ENCODE measurements around the gene ATP8B1.

The ATP8B1 gene

DNA sequence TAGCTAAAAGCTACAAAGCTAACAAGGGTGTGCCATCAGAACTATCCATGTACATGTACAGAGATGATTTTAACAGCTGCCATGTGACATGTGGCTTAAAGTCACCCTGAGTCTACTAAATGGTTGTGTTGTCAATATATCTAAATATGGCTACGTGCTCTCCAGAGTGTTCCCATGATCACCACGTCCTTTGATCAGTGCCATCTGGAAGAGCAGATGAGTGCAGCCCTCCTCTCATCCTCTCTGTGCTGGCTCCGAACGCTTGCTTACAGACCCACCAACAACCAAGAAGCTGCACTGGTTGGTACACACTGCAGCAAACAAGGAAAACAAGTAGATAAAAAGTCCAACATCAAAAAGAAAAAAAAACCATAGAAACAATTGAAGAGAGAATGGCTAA lies 92.9 kb downstream of the ATP8B1 start:
- Histone ChIP-seq H3K27me3 (ENCODE audit: insufficient read depth, low read length) (no peaks in the 10 kb centered on the region), H3K4me1 (ENCODE audit: insufficient read depth, low read length) (peaks cover 2% of the 10 kb centered on the region; the same call in 1 of the 2 replicates), H3K27ac (ENCODE audit: low read depth, low read length) (no peak overlapping the region), H3K4me3 (ENCODE audit: low read length) (no peak overlapping the region), H3K9ac (ENCODE audit: low read depth, low read length) (no peak overlapping the region), H3K9me3 (ENCODE audit: insufficient read depth, low read depth, low read length) (no peaks in the 10 kb centered on the region), H3K36me3 (ENCODE audit: insufficient read depth, low read length) (no peaks in the 10 kb centered on the region)
- WGBS, result 92% methylated on average over 4 of the region's 4 CpGs

DNA sequence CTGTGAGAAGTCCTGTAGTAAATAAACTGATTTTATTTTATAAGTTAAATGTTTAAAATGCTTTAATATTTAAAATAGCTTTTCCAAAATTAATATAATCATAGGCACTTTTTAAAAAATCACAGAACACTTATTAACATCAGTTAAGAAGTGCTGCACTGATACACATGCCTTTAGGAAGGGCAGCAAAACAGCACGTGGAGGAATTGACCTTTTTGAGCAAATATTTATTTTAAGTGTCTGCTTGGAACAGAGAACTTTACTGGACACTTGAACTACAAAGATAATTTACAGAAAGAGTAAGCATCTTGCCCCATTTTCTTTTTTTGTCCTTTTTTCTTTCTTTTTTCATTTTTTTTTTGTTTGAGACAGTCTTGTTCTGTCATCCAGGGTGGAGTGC lies 93.8 kb downstream of the ATP8B1 start:
- H3K9me3 ChIP-seq (ENCODE audit: insufficient read depth, low read depth, low read length), result no peaks in the 10 kb centered on the region
- H3K4me1 ChIP-seq (ENCODE audit: insufficient read depth, low read length), result peaks cover 2% of the 10 kb centered on the region; the same call in 1 of the 2 replicates
- H3K4me3 ChIP-seq (ENCODE audit: low read length), result no peak overlapping the region
- H3K27ac ChIP-seq (ENCODE audit: low read depth, low read length), result no peak overlapping the region
- H3K36me3 ChIP-seq (ENCODE audit: insufficient read depth, low read length), result no peaks in the 10 kb centered on the region
- no peaks in the 10 kb centered on the region for H3K27me3 ChIP-seq (ENCODE audit: insufficient read depth, low read length)
- no peak overlapping the region for H3K9ac ChIP-seq (ENCODE audit: low read depth, low read length)
- WGBS, result 100% methylated on average over 1 of the region's 1 CpG

DNA sequence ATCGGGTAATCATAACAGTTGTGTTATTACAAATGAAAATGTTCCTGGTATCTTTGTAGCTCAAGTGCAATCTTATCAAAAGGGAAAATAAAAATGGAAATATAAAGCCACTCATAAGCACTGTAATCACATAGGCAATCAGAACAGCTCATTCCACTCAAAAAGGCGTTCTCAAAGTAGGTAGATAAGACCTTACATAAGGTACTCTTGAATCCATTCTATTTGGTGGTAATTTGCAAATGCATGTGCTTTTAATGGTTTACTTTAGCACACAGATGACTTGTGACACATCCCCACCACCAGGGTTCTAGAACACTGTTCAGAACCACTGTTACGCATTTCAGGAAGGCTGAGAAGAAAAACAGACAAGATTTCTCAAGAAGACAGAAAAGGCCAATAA lies 94.8 kb downstream of the ATP8B1 start:
- no peak overlapping the region for H3K9ac ChIP-seq (ENCODE audit: low read depth, low read length)
- no peaks in the 10 kb centered on the region for H3K36me3 ChIP-seq (ENCODE audit: insufficient read depth, low read length)
- WGBS, result 91% methylated on average over 3 of the region's 3 CpGs
- no peaks in the 10 kb centered on the region for H3K27me3 ChIP-seq (ENCODE audit: insufficient read depth, low read length)
- no peaks in the 10 kb centered on the region for H3K9me3 ChIP-seq (ENCODE audit: insufficient read depth, low read depth, low read length)
- no peak overlapping the region for H3K27ac ChIP-seq (ENCODE audit: low read depth, low read length)
- H3K4me1 ChIP-seq (ENCODE audit: insufficient read depth, low read length), result peaks cover 2% of the 10 kb centered on the region; the same call in 1 of the 2 replicates
- no peak overlapping the region for H3K4me3 ChIP-seq (ENCODE audit: low read length)

DNA sequence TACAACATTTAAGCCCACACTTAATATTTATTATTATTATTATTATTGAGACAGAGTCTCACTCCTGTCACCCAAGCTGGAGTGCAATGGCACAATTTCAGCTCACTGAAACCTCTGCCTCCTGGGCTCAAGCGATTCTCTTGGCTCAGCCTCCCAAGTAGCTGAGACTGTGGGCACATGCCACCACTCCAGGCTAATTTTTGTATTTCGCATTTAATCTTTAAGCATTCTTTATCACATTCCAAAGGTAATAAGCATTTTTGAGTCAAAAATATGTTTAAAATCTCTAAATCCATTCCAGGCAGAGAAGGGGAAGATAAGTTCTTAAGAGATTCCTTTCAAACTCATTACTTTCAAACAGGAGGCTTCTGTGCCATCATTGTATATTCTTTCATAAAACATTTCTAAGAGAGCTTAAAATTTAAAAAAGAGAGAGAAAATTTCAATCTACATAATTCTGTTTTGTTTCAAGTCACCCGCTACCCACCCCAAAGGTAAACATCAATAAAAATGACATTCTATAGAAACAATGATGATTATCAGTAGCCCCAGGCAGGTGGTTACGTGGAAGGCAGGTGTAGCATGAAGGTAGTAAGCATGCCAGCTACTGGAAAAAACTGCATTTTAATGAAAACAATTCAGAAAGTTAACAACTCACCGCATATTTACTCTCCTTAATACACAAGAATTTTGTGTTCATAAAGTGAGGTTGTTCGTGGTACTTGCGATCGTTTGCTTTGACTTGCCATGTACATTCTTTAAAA lies 97.1 kb downstream of the ATP8B1 start:
- Histone ChIP-seq H3K27me3 (ENCODE audit: insufficient read depth, low read length) (no peaks in the 10 kb centered on the region), H3K36me3 (ENCODE audit: insufficient read depth, low read length) (no peaks in the 10 kb centered on the region), H3K4me3 (ENCODE audit: low read length) (no peak overlapping the region), H3K9ac (ENCODE audit: low read depth, low read length) (no peak overlapping the region), H3K4me1 (ENCODE audit: insufficient read depth, low read length) (no peaks in the 10 kb centered on the region), H3K9me3 (ENCODE audit: insufficient read depth, low read depth, low read length) (no peaks in the 10 kb centered on the region), H3K27ac (ENCODE audit: low read depth, low read length) (no peak overlapping the region)
- 91% methylated on average over 7 of the region's 8 CpGs for WGBS

DNA sequence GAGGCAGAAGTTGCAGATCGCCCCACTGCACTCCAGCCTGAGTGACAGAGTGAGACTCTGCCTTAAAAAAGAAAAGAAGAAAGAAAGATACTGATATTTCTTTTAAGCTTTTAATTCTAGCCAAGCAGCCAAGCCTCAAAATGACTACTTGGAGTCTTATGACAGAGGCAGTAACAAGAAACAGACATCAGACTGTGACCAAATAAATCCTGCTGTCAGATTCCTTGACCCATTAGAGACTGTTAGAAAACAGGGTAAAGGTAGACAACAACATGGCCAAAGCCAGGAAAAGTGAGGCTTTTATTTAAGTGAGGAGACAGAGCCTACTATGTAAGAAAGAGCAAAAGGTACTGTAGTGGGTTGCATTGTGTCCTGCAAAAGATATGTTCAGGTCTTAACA lies 98.1 kb downstream of the ATP8B1 start:
- Histone ChIP-seq H3K9ac (ENCODE audit: low read depth, low read length) (no peak overlapping the region), H3K27ac (ENCODE audit: low read depth, low read length) (no peak overlapping the region), H3K27me3 (ENCODE audit: insufficient read depth, low read length) (no peaks in the 10 kb centered on the region), H3K36me3 (ENCODE audit: insufficient read depth, low read length) (no peaks in the 10 kb centered on the region), H3K9me3 (ENCODE audit: insufficient read depth, low read depth, low read length) (no peaks in the 10 kb centered on the region), H3K4me1 (ENCODE audit: insufficient read depth, low read length) (no peaks in the 10 kb centered on the region), H3K4me3 (ENCODE audit: low read length) (no peak overlapping the region)
- 94% methylated on average over 1 of the region's 1 CpG for WGBS

DNA sequence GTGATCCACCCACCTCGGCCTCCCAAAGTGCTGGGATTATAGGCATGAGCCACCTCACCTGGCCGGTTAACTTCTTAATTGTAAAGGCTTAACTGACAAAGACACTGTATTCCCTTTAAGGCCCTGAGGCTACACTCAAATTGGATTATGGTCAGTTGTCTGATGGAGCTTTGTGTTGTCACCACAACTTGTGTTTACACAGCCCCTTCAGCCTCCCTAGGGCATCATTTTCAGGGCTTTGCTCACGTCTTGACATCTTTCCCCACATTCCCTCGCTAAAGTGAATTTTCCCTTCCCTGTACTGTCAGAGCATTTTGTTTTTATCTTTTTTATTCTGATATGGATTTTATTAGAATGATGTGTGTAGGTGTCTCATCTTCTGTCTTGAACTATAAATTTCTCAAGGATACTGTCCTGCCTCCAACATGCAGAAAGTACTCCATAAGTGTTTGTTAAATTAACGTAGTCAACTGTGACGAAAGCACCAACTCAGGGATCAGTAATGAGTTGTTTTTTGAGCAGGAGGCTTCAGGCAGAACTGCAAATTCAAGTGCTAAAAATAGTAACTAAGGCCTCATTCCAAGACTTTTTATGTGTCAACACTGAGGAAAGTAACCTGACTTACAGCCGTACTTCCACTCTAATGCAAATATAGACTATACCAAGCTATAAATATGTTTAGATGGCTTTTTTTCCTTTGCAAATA lies 104.4 kb downstream of the ATP8B1 start:
- no peak overlapping the region for H3K27ac ChIP-seq (ENCODE audit: low read depth, low read length)
- H3K27me3 ChIP-seq (ENCODE audit: insufficient read depth, low read length), result no peaks in the 10 kb centered on the region
- H3K4me1 ChIP-seq (ENCODE audit: insufficient read depth, low read length), result no peaks in the 10 kb centered on the region; the same call in 1 of the 2 replicates
- H3K9ac ChIP-seq (ENCODE audit: low read depth, low read length), result no peak overlapping the region
- WGBS, result 87% methylated on average over 6 of the region's 7 CpGs
- no peaks in the 10 kb centered on the region for H3K9me3 ChIP-seq (ENCODE audit: insufficient read depth, low read depth, low read length)
- H3K4me3 ChIP-seq (ENCODE audit: low read length), result no peak overlapping the region
- H3K36me3 ChIP-seq (ENCODE audit: insufficient read depth, low read length), result no peaks in the 10 kb centered on the region

DNA sequence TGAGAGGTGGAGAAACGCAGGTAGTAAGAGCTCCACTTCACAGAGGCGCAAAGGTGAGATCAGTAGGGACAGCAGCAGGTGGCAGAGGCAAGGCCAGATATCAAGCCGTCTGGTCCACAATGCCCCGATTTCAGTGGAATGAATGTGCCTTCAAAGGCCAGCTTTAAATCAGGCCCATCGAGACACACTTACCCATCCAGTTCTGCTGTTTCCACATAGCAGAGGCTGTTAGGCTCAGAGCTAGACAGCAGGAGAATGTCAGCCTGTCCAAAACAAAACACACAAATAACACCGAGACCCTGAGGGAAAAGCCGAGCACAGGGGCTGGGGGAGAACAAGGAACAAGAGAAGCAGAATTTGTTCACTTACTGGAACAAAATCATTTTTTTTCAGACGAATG lies 105.7 kb downstream of the ATP8B1 start:
- H3K27ac ChIP-seq (ENCODE audit: low read depth, low read length), result no peak overlapping the region
- no peaks in the 10 kb centered on the region for H3K9me3 ChIP-seq (ENCODE audit: insufficient read depth, low read depth, low read length)
- 95% methylated on average over 8 of the region's 8 CpGs for WGBS
- H3K4me1 ChIP-seq (ENCODE audit: insufficient read depth, low read length), result no peaks in the 10 kb centered on the region; the same call in 1 of the 2 replicates
- no peak overlapping the region for H3K9ac ChIP-seq (ENCODE audit: low read depth, low read length)
- H3K27me3 ChIP-seq (ENCODE audit: insufficient read depth, low read length), result no peaks in the 10 kb centered on the region
- H3K4me3 ChIP-seq (ENCODE audit: low read length), result no peak overlapping the region
- H3K36me3 ChIP-seq (ENCODE audit: insufficient read depth, low read length), result no peaks in the 10 kb centered on the region

DNA sequence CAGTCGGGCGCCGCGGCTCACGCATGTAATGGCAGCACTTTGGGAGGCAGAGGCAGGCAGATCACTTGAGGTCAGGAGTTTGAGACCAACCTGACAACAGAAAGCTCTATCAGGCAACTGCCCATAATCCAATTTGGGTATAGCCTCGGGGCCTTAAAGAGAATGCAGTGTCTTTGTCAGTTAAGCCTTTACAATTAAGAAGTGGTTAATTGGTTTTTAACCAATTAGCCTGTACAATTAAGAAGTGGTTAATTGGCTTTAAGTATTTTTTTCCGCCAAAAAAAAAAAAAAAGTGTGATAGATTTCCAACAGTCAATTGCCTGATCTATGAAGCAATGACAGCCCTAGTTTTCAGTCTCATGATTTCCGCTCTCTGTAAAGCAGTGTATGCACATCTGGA lies 106.8 kb downstream of the ATP8B1 start:
- no peaks in the 10 kb centered on the region; the same call in 1 of the 2 replicates for H3K4me1 ChIP-seq (ENCODE audit: insufficient read depth, low read length)
- no peak overlapping the region for H3K27ac ChIP-seq (ENCODE audit: low read depth, low read length)
- WGBS, result 93% methylated on average over 8 of the region's 8 CpGs
- no peaks in the 10 kb centered on the region for H3K9me3 ChIP-seq (ENCODE audit: insufficient read depth, low read depth, low read length)
- H3K27me3 ChIP-seq (ENCODE audit: insufficient read depth, low read length), result no peaks in the 10 kb centered on the region
- no peak overlapping the region for H3K9ac ChIP-seq (ENCODE audit: low read depth, low read length)
- no peaks in the 10 kb centered on the region for H3K36me3 ChIP-seq (ENCODE audit: insufficient read depth, low read length)
- H3K4me3 ChIP-seq (ENCODE audit: low read length), result no peak overlapping the region

DNA sequence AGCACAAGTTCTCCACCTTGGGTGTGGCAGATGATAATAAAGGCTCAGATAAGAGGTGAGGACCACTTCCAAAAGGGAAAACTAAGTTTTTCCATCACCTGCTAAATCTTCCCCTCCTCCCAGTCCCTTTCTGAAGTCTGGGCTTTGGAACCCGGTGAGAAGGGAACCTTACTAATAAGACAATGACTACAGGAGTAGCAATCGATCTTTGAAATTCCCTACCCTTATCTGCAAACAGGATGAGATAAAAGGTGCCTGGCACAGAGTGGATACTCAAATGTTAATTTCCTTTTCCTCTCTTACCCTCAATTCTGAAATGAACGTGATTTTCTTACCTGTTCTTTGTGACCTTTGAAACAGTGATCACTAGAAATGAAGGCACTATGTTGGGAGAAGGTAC lies 111.8 kb downstream of the ATP8B1 start:
- WGBS, result 57% methylated on average over 3 of the region's 3 CpGs
- Histone ChIP-seq H3K36me3 (ENCODE audit: insufficient read depth, low read length) (no peaks in the 10 kb centered on the region), H3K9me3 (ENCODE audit: insufficient read depth, low read depth, low read length) (no peaks in the 10 kb centered on the region)

DNA sequence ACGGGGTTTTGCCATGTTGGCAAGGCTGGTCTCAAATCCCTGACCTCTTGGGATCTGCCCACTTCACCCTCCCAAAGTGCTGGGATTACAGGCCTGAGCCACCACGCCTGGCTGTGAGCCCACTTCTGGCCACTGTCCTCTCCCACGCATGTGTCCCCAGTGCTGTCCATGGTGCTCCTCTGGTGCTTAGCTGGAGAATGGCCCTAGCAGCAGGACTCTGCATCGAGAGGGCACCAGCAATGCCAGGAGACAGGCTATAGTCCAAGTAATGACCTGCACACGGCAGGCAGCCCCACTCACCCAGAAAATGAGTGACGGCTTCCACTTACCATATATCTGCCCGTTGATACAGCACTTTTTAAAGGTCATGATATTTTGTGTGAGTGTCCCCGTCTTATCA lies 115.1 kb downstream of the ATP8B1 start:
- no peaks in the 10 kb centered on the region for H3K27me3 ChIP-seq (ENCODE audit: insufficient read depth, low read length)
- H3K4me1 ChIP-seq (ENCODE audit: insufficient read depth, low read length), result no peaks in the 10 kb centered on the region
- H3K9ac ChIP-seq (ENCODE audit: low read depth, low read length), result no peak overlapping the region
- WGBS, result 94% methylated on average over 8 of the region's 8 CpGs
- H3K36me3 ChIP-seq (ENCODE audit: insufficient read depth, low read length), result no peaks in the 10 kb centered on the region
- no peak overlapping the region for H3K27ac ChIP-seq (ENCODE audit: low read depth, low read length)
- H3K4me3 ChIP-seq (ENCODE audit: low read length), result no peak overlapping the region
- H3K9me3 ChIP-seq (ENCODE audit: insufficient read depth, low read depth, low read length), result no peaks in the 10 kb centered on the region

More for the DNA sequence above, 111.8 kb downstream of the ATP8B1 start:
- H3K4me1 ChIP-seq (ENCODE audit: insufficient read depth, low read length), result no peaks in the 10 kb centered on the region; the same call in 1 of the 2 replicates
- no peaks in the 10 kb centered on the region for H3K27me3 ChIP-seq (ENCODE audit: insufficient read depth, low read length)
- no peak overlapping the region for H3K27ac ChIP-seq (ENCODE audit: low read depth, low read length)
- H3K4me3 ChIP-seq (ENCODE audit: low read length), result no peak overlapping the region
- no peak overlapping the region for H3K9ac ChIP-seq (ENCODE audit: low read depth, low read length)

DNA sequence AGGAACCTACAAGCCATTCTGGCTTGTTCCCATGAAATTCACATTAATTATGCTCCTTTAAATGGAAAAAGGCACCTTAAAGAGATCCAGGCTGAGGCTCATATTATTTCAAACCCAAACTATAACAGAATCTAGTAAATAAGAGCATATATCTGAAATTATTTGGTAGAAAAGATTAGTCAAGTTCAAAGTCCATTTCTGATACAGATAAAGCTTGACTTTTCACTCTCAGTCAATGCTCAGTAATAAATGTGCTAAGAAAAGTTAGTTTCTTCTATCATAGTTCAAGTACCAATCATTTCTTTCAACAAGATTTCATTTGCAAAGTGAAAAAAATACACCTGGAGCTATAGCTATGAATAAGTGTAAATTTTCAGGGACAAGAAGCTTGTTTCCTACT lies 119.6 kb downstream of the ATP8B1 start:
- Histone ChIP-seq H3K4me1 (ENCODE audit: insufficient read depth, low read length) (no peaks in the 10 kb centered on the region), H3K9me3 (ENCODE audit: insufficient read depth, low read depth, low read length) (no peaks in the 10 kb centered on the region), H3K36me3 (ENCODE audit: insufficient read depth, low read length) (no peaks in the 10 kb centered on the region), H3K9ac (ENCODE audit: low read depth, low read length) (no peak overlapping the region), H3K4me3 (ENCODE audit: low read length) (no peak overlapping the region), H3K27ac (ENCODE audit: low read depth, low read length) (no peak overlapping the region), H3K27me3 (ENCODE audit: insufficient read depth, low read length) (no peaks in the 10 kb centered on the region)
